HT-29 (cell line): ENCODE measurements around the gene AMOT. TPM values are rescaled to one million over a fixed set of nuclear protein-coding genes. Genes with fewer than 3 reads are reported as not detected.
A peak's percentile ranks its signal among the peaks of the same experiment; 100 is the strongest.
"Not testable (repeated sequence)": the region's sequence is repeated elsewhere in the genome, so short reads cannot be mapped to it uniquely, and the experiment has no call there.

Source experiments
- DNase-seq: peaks from one replicate; pipeline ENCODE4 v3.0.0-alpha.2; 2015; ENCODE audit warnings: low spot score
- total RNA-seq: library from RNA; depleted of rRNA; stranded (reverse); fragments of >200 nt; shearing (Covaris generic); gene quantifications from 2 replicates; pipeline ENCODE4 v1.2.3, GENCODE V29; 2014; rRNA removed

The AMOT gene, protein sequence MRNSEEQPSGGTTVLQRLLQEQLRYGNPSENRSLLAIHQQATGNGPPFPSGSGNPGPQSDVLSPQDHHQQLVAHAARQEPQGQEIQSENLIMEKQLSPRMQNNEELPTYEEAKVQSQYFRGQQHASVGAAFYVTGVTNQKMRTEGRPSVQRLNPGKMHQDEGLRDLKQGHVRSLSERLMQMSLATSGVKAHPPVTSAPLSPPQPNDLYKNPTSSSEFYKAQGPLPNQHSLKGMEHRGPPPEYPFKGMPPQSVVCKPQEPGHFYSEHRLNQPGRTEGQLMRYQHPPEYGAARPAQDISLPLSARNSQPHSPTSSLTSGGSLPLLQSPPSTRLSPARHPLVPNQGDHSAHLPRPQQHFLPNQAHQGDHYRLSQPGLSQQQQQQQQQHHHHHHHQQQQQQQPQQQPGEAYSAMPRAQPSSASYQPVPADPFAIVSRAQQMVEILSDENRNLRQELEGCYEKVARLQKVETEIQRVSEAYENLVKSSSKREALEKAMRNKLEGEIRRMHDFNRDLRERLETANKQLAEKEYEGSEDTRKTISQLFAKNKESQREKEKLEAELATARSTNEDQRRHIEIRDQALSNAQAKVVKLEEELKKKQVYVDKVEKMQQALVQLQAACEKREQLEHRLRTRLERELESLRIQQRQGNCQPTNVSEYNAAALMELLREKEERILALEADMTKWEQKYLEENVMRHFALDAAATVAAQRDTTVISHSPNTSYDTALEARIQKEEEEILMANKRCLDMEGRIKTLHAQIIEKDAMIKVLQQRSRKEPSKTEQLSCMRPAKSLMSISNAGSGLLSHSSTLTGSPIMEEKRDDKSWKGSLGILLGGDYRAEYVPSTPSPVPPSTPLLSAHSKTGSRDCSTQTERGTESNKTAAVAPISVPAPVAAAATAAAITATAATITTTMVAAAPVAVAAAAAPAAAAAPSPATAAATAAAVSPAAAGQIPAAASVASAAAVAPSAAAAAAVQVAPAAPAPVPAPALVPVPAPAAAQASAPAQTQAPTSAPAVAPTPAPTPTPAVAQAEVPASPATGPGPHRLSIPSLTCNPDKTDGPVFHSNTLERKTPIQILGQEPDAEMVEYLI
- 0.13 and 0.25 TPM in 2 replicates for total RNA-seq

DNA sequence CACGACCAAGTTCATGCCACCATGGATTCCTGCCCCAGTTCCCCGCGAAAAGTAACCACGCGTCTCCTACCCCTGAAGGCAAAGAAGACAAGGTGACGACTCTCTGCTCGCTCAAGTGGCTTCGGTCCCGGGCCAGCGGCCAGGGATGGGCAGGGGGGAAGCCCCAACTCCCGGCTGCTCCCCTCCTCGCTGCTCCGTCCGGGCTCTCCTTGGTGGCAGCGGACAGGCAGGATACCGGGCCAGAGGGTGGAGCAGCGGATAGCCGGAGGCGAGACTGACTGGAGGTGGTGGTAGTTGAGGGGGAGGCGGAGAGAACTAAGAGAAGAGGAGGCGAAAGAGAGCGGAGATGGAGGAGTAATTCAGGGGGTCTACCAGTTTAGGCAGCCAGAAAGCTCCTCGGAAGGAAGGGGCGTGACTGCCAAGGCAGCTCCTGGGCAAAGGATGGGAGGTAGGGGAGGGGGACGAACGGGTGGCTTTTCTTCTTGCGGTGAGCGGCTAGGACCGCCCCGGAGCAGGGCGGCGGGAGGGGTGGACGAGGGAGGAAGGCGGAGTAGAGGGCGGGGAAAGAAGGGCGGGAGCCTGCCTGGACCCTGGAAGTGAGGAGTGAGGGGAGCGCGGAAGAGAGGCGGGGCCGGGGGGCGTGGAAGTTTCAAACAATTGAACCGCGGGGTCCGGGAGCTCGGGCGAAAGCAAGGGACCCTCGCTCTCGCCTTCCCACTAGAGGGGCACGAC lies at the start of gene AMOT:
AMOT (minus strand) TSS at position 450 of the 732 bp plus-strand sequence. CDS start 17,705 bp downstream, outside the sequence.
- DNase-seq = peak; percentile 40

DNA sequence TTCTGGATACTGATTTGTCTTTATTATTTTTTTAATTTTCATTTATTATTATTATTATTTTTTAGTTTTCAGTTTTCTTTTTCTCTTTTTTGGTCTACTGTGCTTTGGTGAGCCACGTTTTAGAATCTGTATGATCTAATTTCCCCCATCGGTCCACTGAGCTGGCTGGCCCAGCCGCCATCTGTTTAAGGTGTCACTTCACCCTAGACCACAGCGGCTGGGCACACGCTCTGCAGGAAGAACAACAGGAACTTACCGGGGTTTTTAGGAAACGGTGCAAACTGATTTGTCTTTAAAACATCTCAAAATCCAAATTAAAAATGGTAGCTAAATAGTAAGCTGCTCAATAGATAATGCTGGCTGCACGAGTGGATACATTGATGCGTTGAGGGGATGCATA lies 48.8 kb upstream of the AMOT start:
- DNase-seq = no peak

DNA sequence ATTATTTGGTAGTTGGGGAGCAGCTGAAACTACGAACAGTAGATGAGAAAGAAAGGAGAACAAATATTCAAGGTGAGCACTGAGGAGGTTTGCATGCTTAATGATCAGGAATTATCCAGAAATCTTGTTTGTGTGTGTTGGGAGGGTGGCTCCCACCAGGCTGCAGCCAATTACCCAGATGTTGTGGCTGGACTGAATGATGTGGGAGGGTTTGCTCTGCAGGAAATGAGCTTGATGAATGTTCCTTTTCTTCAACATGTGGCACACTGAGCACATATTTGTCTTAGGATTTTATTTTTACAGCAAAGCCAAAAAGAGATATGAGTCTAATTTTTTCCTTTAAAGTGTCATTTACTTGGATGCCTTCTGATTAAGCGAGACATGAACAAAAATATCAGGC lies 48.3 kb upstream of the AMOT start:
- DNase-seq = no peak

DNA sequence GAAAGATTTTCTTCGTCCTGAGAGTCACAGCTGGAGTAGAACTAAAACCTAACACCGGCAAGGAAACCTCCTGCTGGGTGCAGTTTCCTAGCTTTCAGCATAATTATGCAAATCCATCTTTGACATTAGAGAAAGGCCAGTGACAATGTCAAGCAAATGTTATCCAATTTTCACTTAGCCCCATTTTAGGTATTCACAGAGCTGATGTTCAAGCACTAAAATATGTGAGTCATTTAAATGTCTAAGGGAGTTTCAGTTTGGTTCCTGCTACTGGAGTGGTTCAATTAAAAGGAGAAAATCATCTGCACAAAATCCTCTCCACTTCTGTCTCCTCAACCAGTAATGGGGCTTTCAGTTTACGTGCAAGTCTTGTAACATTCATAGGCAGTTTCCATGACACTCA lies 37.1 kb upstream of the AMOT start:
- no peak for DNase-seq

DNA sequence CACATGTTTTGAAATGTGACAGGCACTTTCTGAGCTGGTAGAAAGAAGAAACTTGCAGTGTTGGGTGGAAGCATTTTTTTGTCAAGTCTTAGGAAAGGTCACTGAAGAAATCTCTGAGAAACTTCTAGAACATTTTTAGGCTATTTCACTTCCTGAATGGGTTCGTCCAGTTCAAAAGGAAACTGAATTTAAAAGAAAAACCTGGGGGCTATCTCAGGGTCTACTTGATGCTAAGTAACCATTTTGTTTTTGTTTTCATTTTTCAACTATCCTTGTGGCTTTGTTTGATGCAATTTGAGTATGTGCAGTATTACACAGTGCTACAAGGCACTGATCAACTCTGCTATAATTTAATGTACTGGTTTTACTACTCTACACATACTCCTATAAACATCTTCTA lies 34.0 kb upstream of the AMOT start:
- DNase-seq = no peak

DNA sequence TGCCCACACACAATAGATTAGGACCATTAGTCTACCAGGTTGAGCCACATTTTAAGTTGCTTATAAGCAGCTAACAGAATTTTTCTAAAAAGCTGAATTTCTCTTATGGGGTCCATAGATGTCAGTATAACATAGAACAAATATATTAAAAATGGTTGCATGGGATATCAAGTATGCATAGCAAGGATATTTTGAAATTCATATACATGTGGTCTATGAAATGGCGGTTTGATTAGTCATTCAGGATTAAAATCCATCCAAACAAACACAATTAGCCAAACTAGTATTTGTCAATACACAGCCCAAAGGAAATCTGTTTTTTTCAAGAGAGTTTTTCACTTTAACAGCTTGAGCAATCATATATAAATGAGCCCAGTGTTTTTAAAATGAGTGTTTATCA lies 33.5 kb upstream of the AMOT start:
- no peak for DNase-seq

DNA sequence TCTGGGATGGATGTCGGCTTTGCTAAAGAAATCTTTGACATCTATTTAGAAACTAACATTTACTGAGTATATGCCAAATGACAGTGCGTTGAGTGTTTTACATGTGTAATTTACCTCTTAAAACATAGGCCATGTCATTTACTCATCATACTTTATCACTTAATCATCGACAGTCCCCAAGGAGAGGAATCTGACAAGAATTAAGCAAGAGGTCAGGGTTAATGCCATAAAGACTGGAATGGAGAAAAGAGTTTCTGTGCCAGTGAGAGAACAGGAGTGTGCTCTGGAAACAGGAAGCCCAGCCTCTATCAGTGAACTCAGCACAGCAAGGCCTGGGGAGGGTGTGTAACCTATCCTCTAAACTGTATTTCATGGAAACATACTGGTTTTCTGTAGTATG lies 28.0 kb upstream of the AMOT start:
- DNase-seq = no peak

DNA sequence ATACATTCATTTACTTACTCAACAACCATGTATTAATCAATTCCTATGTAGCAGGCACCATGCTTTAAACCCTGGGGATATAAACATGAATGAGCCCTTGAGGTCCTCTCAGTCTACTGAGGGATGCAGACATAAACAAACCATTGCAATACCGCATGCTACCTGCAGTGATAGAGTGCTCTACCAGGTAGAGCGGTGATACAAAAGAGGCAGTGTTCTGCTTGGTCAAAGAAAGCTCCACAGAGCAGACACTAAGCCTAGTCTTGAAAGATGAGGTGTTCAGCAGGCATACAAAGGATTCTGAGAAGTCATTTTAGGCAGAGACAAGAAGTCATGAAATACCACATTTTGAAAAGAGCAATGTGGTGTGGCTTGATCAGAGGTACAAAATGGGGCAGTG lies 26.9 kb upstream of the AMOT start:
- DNase-seq = peak; percentile 34

DNA sequence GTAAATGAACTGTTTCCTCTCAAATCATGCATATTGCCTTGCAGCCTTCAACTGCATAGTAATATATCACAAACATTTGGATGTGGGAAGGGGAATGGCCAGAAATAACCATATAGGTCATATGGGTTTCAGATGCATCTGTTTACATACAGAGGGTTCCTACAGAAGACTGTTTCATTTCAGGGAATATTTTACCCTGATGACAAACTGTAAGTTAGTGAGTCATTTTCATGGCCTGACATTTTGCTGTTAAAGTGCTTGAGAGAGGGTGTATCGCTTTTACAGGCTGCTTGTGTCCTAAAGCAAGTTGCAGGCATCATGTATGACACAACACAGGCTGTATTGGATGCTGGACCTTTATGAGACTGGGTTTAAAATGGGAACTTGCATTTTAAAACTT lies 25.5 kb upstream of the AMOT start:
- no peak for DNase-seq

DNA sequence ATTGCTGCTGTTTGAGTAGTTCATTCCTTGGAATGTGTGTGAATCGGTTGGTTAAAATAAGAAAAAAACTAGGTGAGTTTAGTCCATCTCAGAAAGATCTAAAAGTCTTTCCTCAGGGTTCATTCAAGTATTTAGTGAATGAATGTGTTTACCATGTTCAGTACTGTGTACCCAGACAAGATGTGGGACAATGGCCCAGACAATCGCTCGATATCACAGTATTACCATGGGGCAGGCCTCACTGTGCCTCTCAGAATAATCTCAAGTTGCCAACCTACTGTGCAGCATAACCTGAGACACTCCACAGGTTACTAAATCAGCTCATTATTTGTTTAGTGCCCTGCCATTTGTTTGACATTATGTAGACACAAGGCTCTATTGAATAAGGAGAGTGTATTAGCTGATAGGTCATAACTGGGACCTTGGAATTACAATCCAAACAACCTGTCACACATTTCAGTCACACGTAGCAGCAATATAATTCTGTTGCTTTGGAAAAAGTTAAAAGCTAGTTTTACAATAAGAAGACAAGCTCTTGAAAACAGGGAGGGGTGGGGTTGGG lies 24.9 kb upstream of the AMOT start:
- DNase-seq = no peak

DNA sequence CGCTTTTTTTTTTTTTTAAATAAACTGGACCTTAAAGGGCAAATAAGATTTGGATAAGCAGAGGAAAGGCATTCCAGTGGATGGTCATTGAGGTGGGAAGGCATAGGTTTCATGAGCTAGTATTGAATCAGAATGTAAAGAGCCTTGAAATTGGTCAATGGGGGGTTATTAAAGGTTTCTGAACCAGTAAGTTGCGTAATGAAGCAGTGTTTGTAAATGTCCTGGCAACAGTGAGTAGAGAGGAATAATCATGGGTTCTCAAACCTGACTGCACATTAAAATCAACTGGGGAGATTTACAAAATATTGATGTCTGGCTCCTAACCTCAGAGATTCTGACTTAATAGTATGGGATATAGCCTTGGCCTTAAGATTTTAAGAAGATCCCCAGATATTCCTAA lies 23.2 kb upstream of the AMOT start:
- DNase-seq = no peak

DNA sequence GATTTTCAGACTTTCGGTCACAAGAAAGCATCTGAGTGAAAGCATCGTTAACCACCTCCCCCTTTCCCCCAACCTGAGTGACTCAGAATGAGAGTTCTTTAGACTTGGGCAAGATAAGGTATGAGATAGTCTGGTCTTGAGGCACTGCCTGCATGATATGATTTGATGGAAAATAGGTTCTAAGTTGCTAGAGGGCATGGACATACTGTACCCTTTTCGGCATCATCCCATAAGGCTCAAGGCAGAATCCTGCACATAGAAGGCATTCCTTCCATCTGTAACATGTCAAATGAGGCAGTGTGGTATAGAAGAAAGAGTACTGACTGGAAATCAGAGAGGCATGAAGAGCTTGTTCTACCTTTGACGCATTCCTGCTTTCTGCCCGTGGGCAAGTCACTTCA lies 16.8 kb upstream of the AMOT start:
- DNase-seq = no peak

DNA sequence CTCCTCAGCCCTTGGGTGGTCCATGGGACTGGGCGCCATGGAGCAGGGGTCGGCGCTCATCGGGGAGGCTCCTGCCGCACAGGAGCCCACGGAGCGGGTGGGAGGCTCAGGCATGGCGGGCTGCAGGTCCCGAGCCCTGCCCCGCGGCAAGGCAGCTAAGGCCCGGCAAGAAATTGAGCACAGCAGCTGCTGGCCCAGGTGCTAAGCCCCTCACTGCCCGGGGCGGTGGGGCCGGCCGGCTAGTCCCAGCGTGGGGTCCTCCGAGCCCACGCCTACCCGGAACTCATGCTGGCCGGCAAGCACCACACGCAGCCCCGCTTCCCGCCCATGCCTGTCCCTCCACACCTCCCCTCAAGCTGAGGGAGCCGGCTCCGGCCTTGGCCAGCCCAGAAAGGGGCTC lies 14.3 kb upstream of the AMOT start:
- DNase-seq = not testable (repeated sequence)

DNA sequence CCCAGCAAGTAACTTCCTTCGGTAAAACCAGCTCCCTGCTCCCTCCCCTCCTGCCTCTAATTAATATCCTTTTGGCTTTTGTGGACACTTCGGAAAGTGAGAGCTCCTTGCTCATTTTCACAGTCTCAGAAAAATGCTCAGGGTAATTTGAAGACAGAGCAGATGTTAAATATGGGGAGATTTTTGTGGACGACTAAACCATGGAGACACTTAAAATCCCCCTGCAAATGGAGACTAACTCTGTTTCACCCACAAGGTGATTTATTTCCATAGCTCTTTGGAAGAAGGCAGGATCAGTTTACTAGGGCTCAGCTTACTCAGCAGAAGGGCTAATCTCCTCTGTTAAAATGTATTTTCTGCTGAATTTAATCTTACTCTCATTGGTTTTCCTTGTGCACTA lies 12.2 kb upstream of the AMOT start:
- DNase-seq = no peak

DNA sequence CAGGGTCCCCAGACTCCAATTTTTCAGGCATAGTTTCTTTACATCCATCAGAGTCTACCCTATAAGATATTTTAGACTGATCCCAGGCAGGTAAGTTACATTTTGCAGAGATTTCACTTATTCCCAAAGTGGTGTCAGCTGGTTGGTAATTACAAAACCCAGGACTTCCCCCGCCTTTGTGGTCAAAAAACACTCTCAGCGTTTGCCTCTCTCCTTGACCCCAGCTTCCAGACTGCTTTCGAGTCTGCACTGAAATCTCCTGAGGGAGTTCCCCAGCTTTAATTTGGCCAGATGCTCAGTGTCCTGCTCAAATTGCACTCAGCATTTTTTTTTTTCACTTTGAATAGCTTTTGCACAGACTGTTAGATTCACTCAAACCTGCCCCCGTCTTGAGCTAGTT lies 11.2 kb upstream of the AMOT start:
- DNase-seq = no peak

DNA sequence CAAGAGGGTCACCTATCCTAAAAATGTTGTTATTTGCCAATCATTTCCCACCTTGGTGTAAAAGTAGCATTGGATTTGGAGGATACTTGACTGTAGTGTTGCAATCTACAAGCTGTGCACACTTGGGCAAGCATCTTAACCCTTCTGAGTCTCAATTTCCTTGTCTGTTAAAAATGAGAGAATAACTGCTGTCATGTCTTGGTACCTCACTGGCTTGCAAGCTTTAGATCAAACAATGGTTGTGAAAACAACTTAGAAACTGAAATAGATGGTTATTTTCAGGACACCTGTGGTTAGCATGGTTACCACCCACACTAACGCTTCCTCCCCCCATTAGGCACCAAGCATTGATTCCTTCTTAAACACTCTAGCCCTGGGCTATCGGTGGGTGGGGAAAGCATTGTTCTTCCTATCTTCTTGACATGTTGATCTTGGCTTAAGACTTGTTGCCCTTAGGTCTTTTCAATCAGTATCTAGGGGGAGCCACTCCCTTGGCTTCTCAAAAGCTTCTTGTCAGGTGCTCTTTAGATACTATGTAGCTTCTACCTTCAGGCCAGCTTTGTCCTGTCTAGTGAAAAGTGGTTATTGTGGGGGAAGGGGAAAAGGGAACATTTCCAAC lies 10.6 kb upstream of the AMOT start:
- no peak for DNase-seq

DNA sequence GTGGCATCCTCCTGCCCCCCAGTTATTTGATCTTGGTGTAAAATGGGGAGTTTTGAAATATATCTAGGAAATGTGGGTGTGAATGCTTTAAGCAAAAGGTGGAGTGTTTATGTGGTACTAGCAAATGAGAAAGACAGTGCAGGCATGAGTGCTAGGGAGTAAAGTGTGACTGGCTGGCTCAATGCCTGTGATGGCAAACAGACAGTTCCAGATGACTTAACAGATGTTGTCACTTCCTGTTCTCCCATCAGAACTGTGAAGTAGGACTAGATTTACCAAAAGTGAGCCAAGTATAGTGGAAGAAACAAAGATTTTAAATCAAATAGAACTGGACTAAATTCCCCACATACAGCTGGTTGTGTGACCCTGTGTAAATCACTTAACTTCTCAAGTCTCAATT lies 8.4 kb upstream of the AMOT start:
- no peak for DNase-seq

DNA sequence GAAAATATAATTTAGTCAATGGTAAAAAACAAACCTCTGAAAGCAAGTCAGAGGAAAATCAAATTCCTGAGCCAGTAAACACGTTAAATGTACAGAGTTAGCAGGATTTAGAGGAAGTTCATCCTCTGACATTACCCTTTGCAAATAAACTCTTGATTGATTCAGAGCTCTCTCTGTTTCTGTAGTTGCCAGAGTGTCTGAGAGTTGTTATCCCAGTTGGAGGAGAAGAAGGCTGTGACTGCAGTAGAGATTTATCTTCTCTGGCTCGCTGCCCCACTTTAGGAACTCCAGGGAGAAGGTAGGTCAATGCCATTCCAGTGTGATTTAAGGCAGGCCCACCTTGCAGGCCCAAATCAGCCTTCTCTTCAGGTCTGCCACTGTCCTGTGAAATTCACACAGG lies 6.2 kb upstream of the AMOT start:
- no peak for DNase-seq

DNA sequence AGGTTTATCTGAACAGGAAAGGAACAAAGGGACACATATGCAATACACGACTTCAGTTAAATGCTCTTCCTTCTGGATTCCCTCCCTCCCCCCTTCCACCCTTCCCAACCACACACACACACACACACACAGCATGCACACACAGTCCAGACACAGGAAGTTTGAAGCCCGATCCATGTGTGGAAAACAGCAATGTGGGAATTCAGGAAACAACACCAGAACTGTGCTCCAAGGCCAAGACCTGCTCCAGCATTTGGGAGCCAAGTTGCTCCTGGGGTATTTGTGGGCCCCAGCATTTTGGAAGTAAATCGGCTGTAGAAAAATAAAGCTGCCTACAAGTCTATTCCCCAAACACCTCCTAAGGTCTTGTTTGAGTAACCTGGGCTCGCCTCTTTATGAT lies 5.6 kb upstream of the AMOT start:
- no peak for DNase-seq

DNA sequence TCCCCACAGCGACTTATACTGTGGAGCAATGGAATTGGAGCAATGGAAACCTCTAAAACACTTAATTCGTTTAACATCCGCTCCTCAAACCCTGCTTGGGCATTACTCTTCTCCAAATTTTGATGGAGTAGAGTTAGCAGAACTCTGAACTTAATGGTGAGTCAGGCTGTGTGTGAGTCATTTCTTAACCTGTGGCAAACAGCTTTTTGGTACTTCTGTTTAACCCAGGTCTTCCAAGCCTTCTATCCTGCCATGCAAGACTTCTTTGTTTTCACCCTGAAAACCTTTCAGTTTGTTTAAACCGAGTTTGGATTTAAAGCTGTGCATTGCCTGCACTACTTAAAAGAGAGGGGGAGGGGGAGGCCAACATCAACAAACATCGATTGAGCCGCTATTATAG lies 3.6 kb upstream of the AMOT start:
- no peak for DNase-seq

DNA sequence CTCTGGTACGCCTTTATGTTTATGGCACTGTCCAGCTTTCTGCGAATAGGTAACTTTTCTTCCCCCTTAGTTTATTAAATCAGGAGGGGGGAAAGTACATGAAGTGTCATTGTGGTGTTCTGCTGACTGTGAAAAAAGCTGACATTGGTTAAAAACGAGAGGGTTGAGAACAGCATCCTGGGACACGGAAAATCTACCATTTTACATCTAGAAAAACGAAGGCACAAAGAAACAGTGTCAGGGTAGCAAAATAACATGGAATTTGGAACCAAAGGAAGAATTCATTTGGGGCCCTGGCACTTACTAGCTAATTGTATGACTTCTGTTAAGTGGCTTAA lies 1.2 kb upstream of the AMOT start:
- DNase-seq = no peak
